Liver (tissue), 9 donors: ENCODE data around the gene WDR49. TPM values are rescaled to one million over a fixed set of nuclear protein-coding genes. Genes with fewer than 3 reads are reported as not detected.

Experiments
- DNase-seq: peaks from one replicate; pipeline ENCODE4 v3.0.0-alpha.2; 2017; ENCODE audit warnings: low spot score
- H3K27ac ChIP-seq, 2 donors: one replicate each; pipeline ENCODE4 v1.7.0; 2013; ENCODE audit warnings: inconsistent platforms in 2 of 2, low read length in 2 of 2, control low read depth in 1 of 2, low read depth in 1 of 2, mild to moderate bottlenecking in 1 of 2
- H3K27me3 ChIP-seq, 4 donors: one replicate each; pipeline versions ENCODE4 v1.6.1 to v1.7.0; 2013; ENCODE audit warnings: low read length in 3 of 4, inconsistent platforms in 1 of 4, mild to moderate bottlenecking in 1 of 4, moderate library complexity in 1 of 4; ENCODE audit not compliant: control insufficient read depth in 4 of 4, insufficient read depth in 4 of 4
- H3K36me3 ChIP-seq, 4 donors: one replicate each; pipeline versions ENCODE4 v1.6.1 to v1.7.0; 2013; ENCODE audit warnings: low read length in 3 of 4, mild to moderate bottlenecking in 3 of 4, low read depth in 1 of 4, moderate library complexity in 1 of 4; ENCODE audit not compliant: control insufficient read depth in 4 of 4, insufficient read depth in 3 of 4
- H3K4me1 ChIP-seq, 4 donors: one replicate each; pipeline versions ENCODE4 v1.6.1 to v1.7.0; 2013; ENCODE audit warnings: low read length in 3 of 4, mild to moderate bottlenecking in 3 of 4, moderate library complexity in 1 of 4; ENCODE audit not compliant: control insufficient read depth in 4 of 4, insufficient read depth in 4 of 4
- H3K4me3 ChIP-seq, 3 donors: one replicate each; pipeline versions ENCODE4 v1.6.1 to v1.7.0; 2013; ENCODE audit warnings: low read length in 3 of 3, control low read depth in 1 of 3, low read depth in 1 of 3, mild to moderate bottlenecking in 1 of 3
- H3K9ac ChIP-seq, 2 donors: one replicate each; pipeline ENCODE4 v1.7.0; 2013; ENCODE audit warnings: low read length in 2 of 2, mild to moderate bottlenecking in 2 of 2, moderate library complexity in 2 of 2, control low read depth in 1 of 2, low read depth in 1 of 2
- H3K9me3 ChIP-seq, 4 donors: one replicate each; pipeline versions ENCODE4 v1.6.1 to v1.7.0; 2013; ENCODE audit warnings: low read length in 3 of 4; ENCODE audit not compliant: control insufficient read depth in 4 of 4
- EGR1 ChIP-seq, 2 donors: IDR thresholded peaks; 2 replicates each; pipeline ENCODE4 v1.6.1; 2016 to 2018; ENCODE audit warnings: antibody characterized with exemption in 2 of 2, low read depth in 2 of 2
- FOXA1 ChIP-seq: IDR thresholded peaks from 2 replicates; pipeline ENCODE4 v1.6.1; 2016; ENCODE audit warnings: antibody characterized with exemption
- FOXA2 ChIP-seq: IDR thresholded peaks from 2 replicates; pipeline ENCODE4 v1.6.1; 2016; ENCODE audit warnings: antibody characterized with exemption
- GABPA ChIP-seq, 2 donors: IDR thresholded peaks in 1 of 2; conservative IDR thresholded peaks in 1 of 2; 2 replicates each; pipeline ENCODE4 v1.6.1; 2016; ENCODE audit warnings: antibody characterized with exemption in 2 of 2, mild to moderate bottlenecking in 1 of 2, moderate library complexity in 1 of 2
- HNF4A ChIP-seq, 2 donors: conservative IDR thresholded peaks; 2 replicates each; pipeline ENCODE4 v1.6.1; 2016; ENCODE audit warnings: antibody characterized with exemption in 2 of 2, mild to moderate bottlenecking in 2 of 2
- HNF4G ChIP-seq: IDR thresholded peaks from 2 replicates; pipeline ENCODE4 v1.6.1; 2016; ENCODE audit warnings: antibody characterized with exemption
- JUND ChIP-seq, 2 donors: IDR thresholded peaks; 2 replicates each; pipeline ENCODE4 v1.6.1; 2016; ENCODE audit warnings: antibody characterized with exemption in 2 of 2
- NR2F2 ChIP-seq: IDR thresholded peaks from 2 replicates; pipeline ENCODE4 v1.6.1; 2016; ENCODE audit warnings: antibody characterized with exemption
- RAD21 ChIP-seq, 2 donors: IDR thresholded peaks; 2 replicates each; pipeline ENCODE4 v1.6.1; 2016; ENCODE audit warnings: antibody characterized with exemption in 2 of 2, mild to moderate bottlenecking in 2 of 2
- RXRA ChIP-seq, 2 donors: IDR thresholded peaks; 2 replicates each; pipeline ENCODE4 v1.6.1; 2017 to 2018; ENCODE audit warnings: antibody characterized with exemption in 2 of 2, mild to moderate bottlenecking in 1 of 2
- SP1 ChIP-seq: IDR thresholded peaks from 2 replicates; pipeline ENCODE4 v1.6.1; 2018; ENCODE audit warnings: antibody characterized with exemption, mild to moderate bottlenecking
- TAF1 ChIP-seq: conservative IDR thresholded peaks from 2 replicates; pipeline ENCODE4 v1.6.1; 2016; ENCODE audit warnings: antibody characterized with exemption, mild to moderate bottlenecking
- YY1 ChIP-seq: IDR thresholded peaks from 2 replicates; pipeline ENCODE4 v1.6.1; 2016; ENCODE audit warnings: antibody characterized with exemption, mild to moderate bottlenecking
- WGBS: extraction: QIAGEN DNeasy Blood & Tissue Kit; methylation state at CpG from one replicate; pipeline ENCODE4 v1.1.7; 2013; 5-methylcytosine and 5-hydroxymethylcytosine counted together
- polyA plus RNA-seq, 2 donors: library from polyadenylated mRNA; stranded (reverse) in 1 of 2; unstranded in 1 of 2; fragments of 200-250 nt in 1 of 2; fragments of >200 nt in 1 of 2; fragmentation: Nextera tagmentation in 1 of 2; extraction: Ambion mirVana in 1 of 2; gene quantifications; one replicate each; pipeline versions ENCODE4 v1.2.1 to v1.2.3, GENCODE V29; 2013 to 2015
- total RNA-seq, 2 donors: library from RNA; depleted of rRNA; stranded (reverse); fragments of >200 nt; gene quantifications; one replicate each; pipeline ENCODE4 v1.2.3, GENCODE V29; 2014
- TF ChIP-seq, protein P1 (sequence below): IDR thresholded peaks from 2 replicates; pipeline ENCODE4 v1.6.1; 2016; ENCODE audit warnings: antibody characterized with exemption
- TF ChIP-seq, protein P2 (sequence below): IDR thresholded peaks from 2 replicates; pipeline ENCODE4 v1.6.1; 2016; ENCODE audit warnings: antibody characterized with exemption, mild to moderate bottlenecking
- TF ChIP-seq, protein P3 (sequence below): IDR thresholded peaks from 2 replicates; pipeline ENCODE4 v1.6.1; 2016; ENCODE audit warnings: antibody characterized with exemption
- donor health status: healthy.
- donor health status: healthy.
- donor health status: healthy.
- donor health status: healthy.
- donor health status: healthy.

WDR49 gene
- total and polyA plus RNA-seq, 4 donors, result 0.23 to 0.42 TPM; not detected in 2

GRCh38 chr3:167673221-167673620 lies 19.5 kb upstream of the WDR49 start:
- 97% methylated on average over 1 of the region's 1 CpG for WGBS
- H3K4me3 ChIP-seq, result no peak overlapping the region

GRCh38 chr3:167671878-167672427 lies 18.2 kb upstream of the WDR49 start:
- WGBS, result 84% methylated on average over 4 of the region's 4 CpGs
- Histone ChIP-seq H3K27me3 (no peaks in the 10 kb centered on the region), H3K4me1 (peaks cover 3 to 6% (median 4%) of the 10 kb centered on the region in 4 donors), H3K4me3 (no peak overlapping the region), H3K36me3 (peaks cover 0 to 8% (median 6%) of the 10 kb centered on the region in 4 donors), H3K9ac (no peak overlapping the region), H3K9me3 (peaks cover 0 to 16% (median 4%) of the 10 kb centered on the region in 4 donors), H3K27ac (no peak overlapping the region)
- DNase-seq, result no peak
- TF ChIP-seq EGR1 (IDR thresholded peaks at IDR 0.05; ENCODE audit: low read depth in 2 of 2), result no peak
- peak; percentile 41 for TF ChIP-seq NR2F2

More at GRCh38 chr3:167673221-167673620, 19.5 kb upstream of the WDR49 start:
- peaks cover 3 to 6% (median 4%) of the 10 kb centered on the region in 4 donors for H3K4me1 ChIP-seq
- no peak overlapping the region for H3K9ac ChIP-seq
- peaks cover 0 to 8% (median 6%) of the 10 kb centered on the region in 4 donors for H3K36me3 ChIP-seq
- H3K27ac ChIP-seq, result no peak overlapping the region
- no peak for DNase-seq
- peaks cover 0 to 16% (median 4%) of the 10 kb centered on the region in 4 donors for H3K9me3 ChIP-seq
- TF ChIP-seq JUND (IDR thresholded peaks at IDR 0.05), result no peak
- H3K27me3 ChIP-seq, result no peaks in the 10 kb centered on the region

GRCh38 chr3:167669699-167670098 lies 16.0 kb upstream of the WDR49 start:
- WGBS, result 26% methylated on average over 1 of the region's 1 CpG
- no peak overlapping the region for H3K9ac ChIP-seq
- DNase-seq, result no peak
- H3K9me3 ChIP-seq, result no peaks in the 10 kb centered on the region
- peaks cover 3 to 6% (median 4%) of the 10 kb centered on the region in 4 donors for H3K4me1 ChIP-seq
- H3K4me3 ChIP-seq, result no peak overlapping the region
- H3K36me3 ChIP-seq, result peaks cover 0 to 2% (median under 1%) of the 10 kb centered on the region in 4 donors
- TF ChIP-seq, protein P1, sequence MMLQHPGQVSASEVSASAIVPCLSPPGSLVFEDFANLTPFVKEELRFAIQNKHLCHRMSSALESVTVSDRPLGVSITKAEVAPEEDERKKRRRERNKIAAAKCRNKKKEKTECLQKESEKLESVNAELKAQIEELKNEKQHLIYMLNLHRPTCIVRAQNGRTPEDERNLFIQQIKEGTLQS, result no peak
- TF ChIP-seq RAD21 (IDR thresholded peaks at IDR 0.05), result peak in 1 of 2 donors; percentile 13
- peak; percentile 74 to 83 for TF ChIP-seq HNF4A (conservative IDR thresholded peaks at IDR 0.05)
- peak; percentile 65 for TF ChIP-seq HNF4G
- TF ChIP-seq SP1, result peak; percentile 19
- TF ChIP-seq FOXA2, result no peak
- TF ChIP-seq GABPA (IDR thresholded peaks at IDR 0.05 in 1 of 2, conservative IDR thresholded peaks at IDR 0.05 in 1 of 2), result no peak
- no peaks in the 10 kb centered on the region for H3K27me3 ChIP-seq
- H3K27ac ChIP-seq, result no peak overlapping the region

GRCh38 chr3:167668651-167669050 lies 14.9 kb upstream of the WDR49 start:
- peaks cover 3 to 6% (median 4%) of the 10 kb centered on the region in 4 donors for H3K4me1 ChIP-seq
- H3K27ac ChIP-seq, result no peak overlapping the region
- no peaks in the 10 kb centered on the region for H3K27me3 ChIP-seq
- H3K4me3 ChIP-seq, result no peak overlapping the region
- peaks cover 0 to 2% (median 0%) of the 10 kb centered on the region in 4 donors for H3K36me3 ChIP-seq
- DNase-seq, result no peak
- WGBS, result 88% methylated on average over 1 of the region's 1 CpG
- H3K9me3 ChIP-seq, result no peaks in the 10 kb centered on the region
- no peak overlapping the region for H3K9ac ChIP-seq
- TF ChIP-seq GABPA (IDR thresholded peaks at IDR 0.05 in 1 of 2, conservative IDR thresholded peaks at IDR 0.05 in 1 of 2) (no peak), JUND (IDR thresholded peaks at IDR 0.05) (no peak), HNF4G (no peak), EGR1 (IDR thresholded peaks at IDR 0.05; ENCODE audit: low read depth in 2 of 2) (no peak), SP1 (no peak), FOXA1 (no peak), TAF1 (no peak), YY1 (no peak), NR2F2 (no peak), RXRA (IDR thresholded peaks at IDR 0.05) (no peak)
- TF ChIP-seq, protein P2, sequence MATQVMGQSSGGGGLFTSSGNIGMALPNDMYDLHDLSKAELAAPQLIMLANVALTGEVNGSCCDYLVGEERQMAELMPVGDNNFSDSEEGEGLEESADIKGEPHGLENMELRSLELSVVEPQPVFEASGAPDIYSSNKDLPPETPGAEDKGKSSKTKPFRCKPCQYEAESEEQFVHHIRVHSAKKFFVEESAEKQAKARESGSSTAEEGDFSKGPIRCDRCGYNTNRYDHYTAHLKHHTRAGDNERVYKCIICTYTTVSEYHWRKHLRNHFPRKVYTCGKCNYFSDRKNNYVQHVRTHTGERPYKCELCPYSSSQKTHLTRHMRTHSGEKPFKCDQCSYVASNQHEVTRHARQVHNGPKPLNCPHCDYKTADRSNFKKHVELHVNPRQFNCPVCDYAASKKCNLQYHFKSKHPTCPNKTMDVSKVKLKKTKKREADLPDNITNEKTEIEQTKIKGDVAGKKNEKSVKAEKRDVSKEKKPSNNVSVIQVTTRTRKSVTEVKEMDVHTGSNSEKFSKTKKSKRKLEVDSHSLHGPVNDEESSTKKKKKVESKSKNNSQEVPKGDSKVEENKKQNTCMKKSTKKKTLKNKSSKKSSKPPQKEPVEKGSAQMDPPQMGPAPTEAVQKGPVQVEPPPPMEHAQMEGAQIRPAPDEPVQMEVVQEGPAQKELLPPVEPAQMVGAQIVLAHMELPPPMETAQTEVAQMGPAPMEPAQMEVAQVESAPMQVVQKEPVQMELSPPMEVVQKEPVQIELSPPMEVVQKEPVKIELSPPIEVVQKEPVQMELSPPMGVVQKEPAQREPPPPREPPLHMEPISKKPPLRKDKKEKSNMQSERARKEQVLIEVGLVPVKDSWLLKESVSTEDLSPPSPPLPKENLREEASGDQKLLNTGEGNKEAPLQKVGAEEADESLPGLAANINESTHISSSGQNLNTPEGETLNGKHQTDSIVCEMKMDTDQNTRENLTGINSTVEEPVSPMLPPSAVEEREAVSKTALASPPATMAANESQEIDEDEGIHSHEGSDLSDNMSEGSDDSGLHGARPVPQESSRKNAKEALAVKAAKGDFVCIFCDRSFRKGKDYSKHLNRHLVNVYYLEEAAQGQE, result no peak
- TF ChIP-seq, protein P3, sequence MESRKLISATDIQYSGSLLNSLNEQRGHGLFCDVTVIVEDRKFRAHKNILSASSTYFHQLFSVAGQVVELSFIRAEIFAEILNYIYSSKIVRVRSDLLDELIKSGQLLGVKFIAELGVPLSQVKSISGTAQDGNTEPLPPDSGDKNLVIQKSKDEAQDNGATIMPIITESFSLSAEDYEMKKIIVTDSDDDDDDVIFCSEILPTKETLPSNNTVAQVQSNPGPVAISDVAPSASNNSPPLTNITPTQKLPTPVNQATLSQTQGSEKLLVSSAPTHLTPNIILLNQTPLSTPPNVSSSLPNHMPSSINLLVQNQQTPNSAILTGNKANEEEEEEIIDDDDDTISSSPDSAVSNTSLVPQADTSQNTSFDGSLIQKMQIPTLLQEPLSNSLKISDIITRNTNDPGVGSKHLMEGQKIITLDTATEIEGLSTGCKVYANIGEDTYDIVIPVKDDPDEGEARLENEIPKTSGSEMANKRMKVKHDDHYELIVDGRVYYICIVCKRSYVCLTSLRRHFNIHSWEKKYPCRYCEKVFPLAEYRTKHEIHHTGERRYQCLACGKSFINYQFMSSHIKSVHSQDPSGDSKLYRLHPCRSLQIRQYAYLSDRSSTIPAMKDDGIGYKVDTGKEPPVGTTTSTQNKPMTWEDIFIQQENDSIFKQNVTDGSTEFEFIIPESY, result no peak
